ENCODE results near the gene NUP85. TPM values are rescaled to one million over a fixed set of nuclear protein-coding genes. Genes with fewer than 3 reads are reported as not detected.

The NUP85 gene
- total and polyA plus RNA-seq, 11 donors: 9.4 to 40.9 (median 21.5) TPM

DNA sequence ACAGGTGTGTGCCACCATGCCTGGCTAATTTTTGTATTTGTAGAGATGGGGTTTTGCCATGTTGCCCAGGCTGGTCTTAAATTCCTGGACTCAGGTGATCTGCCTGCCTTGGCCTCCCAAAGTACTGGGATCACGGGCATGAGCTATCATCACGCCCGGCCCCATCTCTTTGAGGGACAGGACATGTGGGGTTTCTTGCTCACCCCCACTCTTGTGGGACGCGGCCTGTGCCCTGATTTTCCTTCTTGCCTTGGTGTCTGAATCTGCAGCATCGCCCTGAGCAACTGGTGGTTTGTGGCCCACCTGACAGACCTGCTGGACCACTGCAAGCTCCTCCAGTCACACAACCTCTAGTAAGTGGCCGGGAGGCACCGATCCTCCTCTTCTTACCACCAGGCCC is 25.6 kb downstream of the NUP85 start:
- intact Hi-C loops (cut with DNase I): no loop called here
- ATAC-seq: no peak

DNA sequence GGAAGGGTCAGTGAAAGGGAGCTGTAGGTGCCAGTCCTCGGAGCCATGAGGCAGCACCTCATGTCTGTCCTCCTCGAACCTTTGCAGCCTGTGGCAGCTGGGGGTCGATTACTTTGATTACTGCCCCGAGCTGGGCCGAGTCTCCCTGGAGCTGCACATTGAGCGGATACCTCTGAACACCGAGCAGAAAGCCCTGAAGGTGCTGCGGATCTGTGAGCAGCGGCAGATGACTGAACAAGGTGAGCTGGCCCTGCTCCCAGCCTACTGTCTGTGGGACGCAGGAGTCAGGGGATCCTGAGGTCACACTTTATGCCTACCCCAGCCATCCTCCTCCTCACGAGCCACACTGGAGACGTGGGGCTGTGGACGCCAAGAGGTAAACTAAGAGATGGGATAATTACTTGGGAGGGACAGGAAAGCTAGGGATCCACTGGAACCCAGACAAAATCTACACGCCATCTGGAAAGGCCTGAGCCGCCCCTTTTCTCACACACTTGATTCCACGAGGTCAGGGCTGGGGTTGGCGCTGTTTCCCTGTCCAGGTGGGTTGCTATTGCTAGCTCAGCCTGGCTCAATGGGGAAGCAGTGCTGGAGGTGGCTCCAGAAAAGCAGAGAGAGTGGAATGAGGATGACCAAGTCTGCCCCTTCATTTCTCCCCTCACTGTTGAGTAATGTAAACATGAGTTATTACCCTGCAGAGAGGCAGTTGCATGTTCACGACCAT is 26.4 kb downstream of the NUP85 start:
- intact Hi-C loops (cut with DNase I): no loop called here
- Histone ChIP-seq H3K9me3 (no peaks in the 10 kb centered on the region), H3K4me1 (peaks cover 0 to 24% (median 0%) of the 10 kb centered on the region in 12 donors), H3K36me3 (peaks cover 0 to 97% (median 89%) of the 10 kb centered on the region in 9 donors), H3K27me3 (no peaks in the 10 kb centered on the region), H3K4me3 (no peak overlapping the region), H3K27ac (no peak overlapping the region)
- ATAC-seq: no peak
- no peak for DNase-seq
- 92 to 94% (median 93%) methylated on average over 14 to 18 of the region's 18 CpGs for WGBS, 4 donors
- TF ChIP-seq POLR2A (IDR thresholded peaks at IDR 0.05): no peak
- TF ChIP-seq, protein P1, sequence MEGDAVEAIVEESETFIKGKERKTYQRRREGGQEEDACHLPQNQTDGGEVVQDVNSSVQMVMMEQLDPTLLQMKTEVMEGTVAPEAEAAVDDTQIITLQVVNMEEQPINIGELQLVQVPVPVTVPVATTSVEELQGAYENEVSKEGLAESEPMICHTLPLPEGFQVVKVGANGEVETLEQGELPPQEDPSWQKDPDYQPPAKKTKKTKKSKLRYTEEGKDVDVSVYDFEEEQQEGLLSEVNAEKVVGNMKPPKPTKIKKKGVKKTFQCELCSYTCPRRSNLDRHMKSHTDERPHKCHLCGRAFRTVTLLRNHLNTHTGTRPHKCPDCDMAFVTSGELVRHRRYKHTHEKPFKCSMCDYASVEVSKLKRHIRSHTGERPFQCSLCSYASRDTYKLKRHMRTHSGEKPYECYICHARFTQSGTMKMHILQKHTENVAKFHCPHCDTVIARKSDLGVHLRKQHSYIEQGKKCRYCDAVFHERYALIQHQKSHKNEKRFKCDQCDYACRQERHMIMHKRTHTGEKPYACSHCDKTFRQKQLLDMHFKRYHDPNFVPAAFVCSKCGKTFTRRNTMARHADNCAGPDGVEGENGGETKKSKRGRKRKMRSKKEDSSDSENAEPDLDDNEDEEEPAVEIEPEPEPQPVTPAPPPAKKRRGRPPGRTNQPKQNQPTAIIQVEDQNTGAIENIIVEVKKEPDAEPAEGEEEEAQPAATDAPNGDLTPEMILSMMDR (IDR thresholded peaks at IDR 0.05): no peak

More for the DNA sequence above, 25.6 kb downstream of the NUP85 start:
- Histone ChIP-seq H3K27ac (no peak overlapping the region), H3K36me3 (peaks cover 0 to 97% (median 89%) of the 10 kb centered on the region in 9 donors), H3K27me3 (no peaks in the 10 kb centered on the region), H3K4me3 (no peak overlapping the region), H3K4me1 (peaks cover 0 to 27% (median 0%) of the 10 kb centered on the region in 12 donors), H3K9me3 (no peaks in the 10 kb centered on the region)
- 95 to 98% (median 97%) methylated on average over 8 of the region's 8 CpGs for WGBS, 4 donors
- no peak for TF ChIP-seq POLR2A (IDR thresholded peaks at IDR 0.05)
- TF ChIP-seq, protein P1 (IDR thresholded peaks at IDR 0.05): no peak
- no peak for DNase-seq

DNA sequence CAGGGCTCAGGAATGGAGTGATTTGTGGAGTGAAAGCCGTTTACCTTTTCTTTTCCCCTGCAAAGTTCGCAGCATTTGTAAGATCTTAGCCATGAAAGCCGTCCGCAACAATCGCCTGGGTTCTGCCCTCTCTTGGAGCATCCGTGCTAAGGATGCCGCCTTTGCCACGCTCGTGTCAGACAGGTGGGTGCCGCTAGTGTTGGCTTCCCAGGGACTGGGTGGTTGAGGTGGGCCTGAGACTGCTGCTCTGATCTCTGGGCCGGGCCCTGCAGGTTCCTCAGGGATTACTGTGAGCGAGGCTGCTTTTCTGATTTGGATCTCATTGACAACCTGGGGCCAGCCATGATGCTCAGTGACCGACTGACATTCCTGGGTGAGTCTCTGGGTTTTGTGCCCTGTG is 27.3 kb downstream of the NUP85 start:
- no peak overlapping the region for H3K27ac ChIP-seq
- peaks cover 0 to 19% (median 0%) of the 10 kb centered on the region in 12 donors for H3K4me1 ChIP-seq
- H3K27me3 ChIP-seq: no peaks in the 10 kb centered on the region
- no peak overlapping the region for H3K4me3 ChIP-seq
- TF ChIP-seq, protein P1 (IDR thresholded peaks at IDR 0.05): no peak
- TF ChIP-seq POLR2A (IDR thresholded peaks at IDR 0.05): no peak
- WGBS, 4 donors: 95 to 98% (median 96%) methylated on average over 13 of the region's 13 CpGs
- intact Hi-C loops (cut with DNase I): no loop called here
- H3K9me3 ChIP-seq: no peaks in the 10 kb centered on the region
- H3K36me3 ChIP-seq: peaks cover 0 to 98% (median 92%) of the 10 kb centered on the region in 9 donors
- ATAC-seq (no peak), DNase-seq (no peak)

DNA sequence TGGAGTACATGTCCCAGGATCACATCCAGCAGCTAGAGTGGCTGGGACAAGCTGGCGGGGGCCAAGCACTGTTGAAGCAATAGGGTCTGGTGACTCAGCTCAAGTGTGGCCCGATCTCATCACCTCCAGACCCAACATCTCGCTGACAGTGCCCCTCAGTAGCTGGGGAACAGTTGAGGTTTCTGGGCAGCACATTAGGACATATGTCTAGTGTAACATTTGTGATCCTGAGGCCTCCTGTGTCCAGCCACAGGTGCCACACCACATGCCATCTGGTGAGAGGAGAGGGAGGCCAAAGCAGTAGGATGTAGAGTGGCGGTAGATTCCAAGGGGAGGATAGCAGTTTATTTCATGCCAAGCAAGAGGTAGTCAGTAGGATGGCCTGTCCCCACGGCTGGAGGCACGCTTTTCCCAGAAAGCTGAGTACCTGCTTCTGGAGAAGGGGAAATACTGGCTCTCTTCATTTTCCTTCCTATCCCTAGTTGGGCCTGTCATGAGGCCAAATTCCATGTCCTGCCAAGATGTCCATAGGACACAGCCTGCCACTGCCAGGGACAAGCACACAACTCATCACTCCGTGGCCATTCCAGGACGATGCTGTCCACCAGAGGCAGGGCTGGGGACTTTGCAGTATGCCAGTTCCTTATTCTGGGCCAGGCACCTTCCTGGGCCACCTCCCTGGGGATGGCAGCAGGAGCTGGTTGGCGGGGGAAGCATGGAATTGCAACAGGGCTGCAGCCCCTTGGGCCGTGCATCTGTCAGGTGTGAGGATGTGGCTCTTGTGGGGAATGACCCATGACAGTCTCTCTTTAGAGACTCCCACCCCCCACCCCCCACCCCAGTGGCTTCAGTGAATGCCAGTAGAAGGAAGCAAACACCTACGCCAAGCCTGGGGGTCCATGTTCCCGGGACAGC is 31.9 kb downstream of the NUP85 start:
- peaks cover 0 to 100% (median 97%) of the 10 kb centered on the region in 9 donors for H3K36me3 ChIP-seq
- H3K4me1 ChIP-seq: peaks cover 0 to 31% (median 9%) of the 10 kb centered on the region in 12 donors
- intact Hi-C loops (cut with DNase I): no loop called here
- WGBS, 4 donors: 59 to 65% (median 63%) methylated on average over 12 of the region's 12 CpGs
- no peaks in the 10 kb centered on the region for H3K27me3 ChIP-seq
- H3K27ac ChIP-seq: peak overlapping the region in 4 of 12 donors; percentile 3 to 56 (median 16)
- ATAC-seq (peak; percentile 44 to 73 (median 51)), DNase-seq (peak in 2 of 5 donors; percentile 51 to 56)
- no peaks in the 10 kb centered on the region for H3K9me3 ChIP-seq
- TF ChIP-seq POLR2A (IDR thresholded peaks at IDR 0.05): no peak
- TF ChIP-seq, protein P1 (IDR thresholded peaks at IDR 0.05): no peak
- H3K4me3 ChIP-seq: no peak overlapping the region
